A549 (cell line): ENCODE data around the gene STOM.

Experiments
- EHMT2 ChIP-seq: fragments of 200-600 bp; sonication (generic); IDR thresholded peaks from 2 replicates; pipeline ENCODE4 v1.6.1; 2016; ENCODE audit warnings: antibody characterized with exemption, low read depth, mild to moderate bottlenecking, moderate library complexity
- FOXS1 ChIP-seq: fragments of 250-450 bp; sonication (Bioruptor Pico); IDR thresholded peaks from 2 replicates; pipeline ENCODE4 v1.5.0; 2020; ENCODE audit warnings: mild to moderate bottlenecking, moderate library complexity
- MAFK ChIP-seq: fragments of 450-650 bp; IDR thresholded peaks from 2 replicates; pipeline ENCODE4 v1.6.1; 2014; ENCODE audit not compliant: partially characterized antibody
- POLR2A ChIP-seq: IDR thresholded peaks from 2 replicates; pipeline ENCODE4 v1.6.1; 2012; ENCODE audit warnings: mild to moderate bottlenecking, low read length
- POLR2AphosphoS2 ChIP-seq: conservative IDR thresholded peaks from 2 replicates; pipeline ENCODE4 v1.6.1; 2012; ENCODE audit warnings: low read length, improper control_type of control experiment, inconsistent platforms
- RAD21 ChIP-seq, 2 experiments: fragments of >200 bp in 1 of 2; sonication (Bioruptor Twin) in 1 of 2; formaldehyde crosslinking in 1 of 2; IDR thresholded peaks in 1 of 2; conservative IDR thresholded peaks in 1 of 2; 2 replicates in 1 of 2; 3 replicates in 1 of 2; pipeline ENCODE4 v1.6.1; 2012 to 2018; ENCODE audit warnings: inconsistent platforms in 1 of 2
- TF ChIP-seq, protein P1 (sequence below): IDR thresholded peaks from 2 replicates; pipeline ENCODE4 v1.6.1; 2012; ENCODE audit warnings: low read depth, borderline replicate concordance
- TF ChIP-seq, protein P2 (sequence below): fragments of >200 bp; sonication (Bioruptor Twin); formaldehyde crosslinking; IDR thresholded peaks from 3 replicates; pipeline ENCODE4 v1.5.1; 2016

- no peak for TF ChIP-seq POLR2AphosphoS2
- TF ChIP-seq POLR2A: no peak
- TF ChIP-seq, protein P1, sequence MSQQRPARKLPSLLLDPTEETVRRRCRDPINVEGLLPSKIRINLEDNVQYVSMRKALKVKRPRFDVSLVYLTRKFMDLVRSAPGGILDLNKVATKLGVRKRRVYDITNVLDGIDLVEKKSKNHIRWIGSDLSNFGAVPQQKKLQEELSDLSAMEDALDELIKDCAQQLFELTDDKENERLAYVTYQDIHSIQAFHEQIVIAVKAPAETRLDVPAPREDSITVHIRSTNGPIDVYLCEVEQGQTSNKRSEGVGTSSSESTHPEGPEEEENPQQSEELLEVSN: no peak
- TF ChIP-seq, protein P2, sequence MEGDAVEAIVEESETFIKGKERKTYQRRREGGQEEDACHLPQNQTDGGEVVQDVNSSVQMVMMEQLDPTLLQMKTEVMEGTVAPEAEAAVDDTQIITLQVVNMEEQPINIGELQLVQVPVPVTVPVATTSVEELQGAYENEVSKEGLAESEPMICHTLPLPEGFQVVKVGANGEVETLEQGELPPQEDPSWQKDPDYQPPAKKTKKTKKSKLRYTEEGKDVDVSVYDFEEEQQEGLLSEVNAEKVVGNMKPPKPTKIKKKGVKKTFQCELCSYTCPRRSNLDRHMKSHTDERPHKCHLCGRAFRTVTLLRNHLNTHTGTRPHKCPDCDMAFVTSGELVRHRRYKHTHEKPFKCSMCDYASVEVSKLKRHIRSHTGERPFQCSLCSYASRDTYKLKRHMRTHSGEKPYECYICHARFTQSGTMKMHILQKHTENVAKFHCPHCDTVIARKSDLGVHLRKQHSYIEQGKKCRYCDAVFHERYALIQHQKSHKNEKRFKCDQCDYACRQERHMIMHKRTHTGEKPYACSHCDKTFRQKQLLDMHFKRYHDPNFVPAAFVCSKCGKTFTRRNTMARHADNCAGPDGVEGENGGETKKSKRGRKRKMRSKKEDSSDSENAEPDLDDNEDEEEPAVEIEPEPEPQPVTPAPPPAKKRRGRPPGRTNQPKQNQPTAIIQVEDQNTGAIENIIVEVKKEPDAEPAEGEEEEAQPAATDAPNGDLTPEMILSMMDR: no peak
- no peak for TF ChIP-seq MAFK
- no peak for TF ChIP-seq EHMT2
- no peak for TF ChIP-seq FOXS1 (CRISPR knock-in tag)
- TF ChIP-seq RAD21 (conservative IDR thresholded peaks at IDR 0.05 in 1 of 2, IDR thresholded peaks at IDR 0.05 in 1 of 2): no peak
These were observed 16.6 kb upstream of the STOM start for GRCh38 chr9:121386442-121387175.
